GM19372 (cell line): Measurements from ENCODE around the gene ZNF558.

Experiments
- ATAC-seq: cut with Tn5 transposase; IDR thresholded peaks from one replicate; pipeline ENCODE4 v1.9.1; 2021; ENCODE audit warnings: mild to moderate bottlenecking, low read depth, moderate library complexity; ENCODE audit not compliant: unreplicated experiment

Gene ZNF558

GRCh38 chr19:8832132-8833021 is at the start of gene ZNF558, which contains the start of gene MBD3L1:
ZNF558 (minus strand) TSS chr19:8832304; CDS start chr19:8822659, 9,645 bp downstream.
MBD3L1 (plus strand) TSS chr19:8832377; CDS start chr19:8842679, 10,302 bp downstream.
- peak; percentile 74 for ATAC-seq

GRCh38 chr19:8881512-8881911 is 49.4 kb upstream of the ZNF558 start:
- no peak for ATAC-seq

GRCh38 chr19:8880868-8881488 is 48.9 kb upstream of the ZNF558 start:
- no peak for ATAC-seq

- no peak for ATAC-seq
Measured at GRCh38 chr19:8877854-8878705, 46.0 kb upstream of the ZNF558 start.

- no peak for ATAC-seq
Measured at GRCh38 chr19:8866344-8866743, 34.2 kb upstream of the ZNF558 start.

GRCh38 chr19:8858260-8858659 is 26.2 kb upstream of the ZNF558 start:
- no peak for ATAC-seq

GRCh38 chr19:8850488-8850887 is 18.4 kb upstream of the ZNF558 start:
- no peak for ATAC-seq

GRCh38 chr19:8849232-8849631 is 17.1 kb upstream of the ZNF558 start:
- ATAC-seq = no peak

GRCh38 chr19:8846819-8847218 is 14.7 kb upstream of the ZNF558 start:
- no peak for ATAC-seq

GRCh38 chr19:8840708-8841107 is 8.6 kb upstream of the ZNF558 start:
- ATAC-seq = no peak

GRCh38 chr19:8835877-8836276 is 3.8 kb upstream of the ZNF558 start:
- no peak for ATAC-seq

- ATAC-seq = no peak
Measured at GRCh38 chr19:8835446-8835845, 3.3 kb upstream of the ZNF558 start.

GRCh38 chr19:8831832-8832131 is 322 bp downstream of the ZNF558 start:
- ATAC-seq = no peak

- no peak for ATAC-seq
Measured at GRCh38 chr19:8831373-8831772, 731 bp downstream of the ZNF558 start.

- ATAC-seq = no peak
Measured at GRCh38 chr19:8827277-8827676, 4.8 kb downstream of the ZNF558 start.

- ATAC-seq = no peak
Measured at GRCh38 chr19:8826371-8826770, 5.7 kb downstream of the ZNF558 start.

- ATAC-seq = no peak
Measured at GRCh38 chr19:8821748-8822241, 10.3 kb downstream of the ZNF558 start.

- no peak for ATAC-seq
Measured at GRCh38 chr19:8820234-8820633, 11.9 kb downstream of the ZNF558 start.

- ATAC-seq = no peak
Measured at GRCh38 chr19:8815780-8816179, 16.3 kb downstream of the ZNF558 start.

- no peak for ATAC-seq
Measured at GRCh38 chr19:8814176-8814575, 17.9 kb downstream of the ZNF558 start.
